SK-N-SH (cell line): ENCODE measurements around the gene PLCG2. TPM values are rescaled to one million over a fixed set of nuclear protein-coding genes. Genes with fewer than 3 reads are reported as not detected.
"Not testable (repeated sequence)": the region's sequence is repeated elsewhere in the genome, so short reads cannot be mapped to it uniquely, and the experiment has no call there.

Experiments used
- CTCF ChIA-PET: fragments of 300-600, 350-600 bp; formaldehyde crosslinking; extraction: SDS; loops from one replicate; lab custom pipeline; 2021; lab: Yijun Ruan, JAX
- POLR2A ChIA-PET: fragments of 350-600 bp; sonication (Branson Sonifier 250); formaldehyde crosslinking; extraction: SDS; loops from one replicate; lab custom pipeline; 2020; ENCODE audit warnings: antibody characterized with exemption, inconsistent platforms; lab: Yijun Ruan, JAX
- DNase-seq: peaks from one replicate; pipeline ENCODE4 v3.0.0; 2012
- H2AFZ ChIP-seq: fragments of 200-600 bp; sonication (generic); 2 replicates; pipeline ENCODE4 v1.8.1; 2016; ENCODE audit warnings: antibody characterized with exemption, mild to moderate bottlenecking, low read depth
- H3F3A ChIP-seq: fragments of 200-600 bp; sonication (generic); replicated peaks from 2 replicates; pipeline ENCODE3; 2016; ENCODE audit warnings: antibody characterized with exemption, mild to moderate bottlenecking; ENCODE audit not compliant: insufficient read depth
- H3K27ac ChIP-seq, 2 experiments: fragments of 200-500 bp in 1 of 2; fragments of 200-600 bp in 1 of 2; sonication (Bioruptor generic) in 1 of 2; sonication (generic), shearing (Covaris generic) in 1 of 2; 2 replicates each; pipeline versions ENCODE4 v1.5.1 to v1.6.1; 2014 to 2016; ENCODE audit warnings: low read depth in 2 of 2, inconsistent platforms in 1 of 2, low read length in 1 of 2, mild to moderate bottlenecking in 1 of 2, mixed read lengths in 1 of 2
- H3K27me3 ChIP-seq: fragments of 200-600 bp; sonication (generic), shearing (Covaris generic); 2 replicates; pipeline ENCODE4 v1.6.1; 2016; ENCODE audit warnings: mixed run types; ENCODE audit not compliant: insufficient read depth
- H3K36me3 ChIP-seq, 2 experiments: fragments of 200-500 bp in 1 of 2; fragments of 200-600 bp in 1 of 2; sonication (Bioruptor generic) in 1 of 2; sonication (generic) in 1 of 2; replicated peaks in 1 of 2; 2 replicates each; pipeline versions ENCODE3 to v1.5.1; 2014 to 2016; ENCODE audit warnings: low read length in 1 of 2, mild to moderate bottlenecking in 1 of 2; ENCODE audit not compliant: insufficient read depth in 2 of 2, control insufficient read depth in 1 of 2
- H3K4me1 ChIP-seq, 2 experiments: fragments of 200-500 bp in 1 of 2; fragments of 200-600 bp in 1 of 2; sonication (Bioruptor generic) in 1 of 2; sonication (generic), shearing (Covaris generic) in 1 of 2; 2 replicates each; pipeline versions ENCODE4 v1.5.1 to v1.6.1; 2014 to 2016; ENCODE audit warnings: low read depth in 1 of 2, low read length in 1 of 2, mixed run types in 1 of 2; ENCODE audit not compliant: insufficient read depth in 2 of 2, control insufficient read depth in 1 of 2
- H3K4me2 ChIP-seq: fragments of 200-600 bp; sonication (generic), shearing (Covaris generic); 2 replicates; pipeline ENCODE4 v1.6.1; 2017; ENCODE audit warnings: mixed run types
- H3K4me3 ChIP-seq, 2 experiments: fragments of 200-500 bp in 1 of 2; fragments of 200-600 bp in 1 of 2; sonication (Bioruptor generic) in 1 of 2; sonication (generic), shearing (Covaris generic) in 1 of 2; 2 replicates each; pipeline versions ENCODE4 v1.5.1 to v1.8.1; 2014 to 2016; ENCODE audit warnings: low read depth in 2 of 2, inconsistent platforms in 1 of 2, low read length in 1 of 2, mild to moderate bottlenecking in 1 of 2, mixed read lengths in 1 of 2, moderate library complexity in 1 of 2
- H3K79me2 ChIP-seq: fragments of 200-600 bp; sonication (generic); 2 replicates; pipeline ENCODE4 v1.8.1; 2017; ENCODE audit warnings: mild to moderate bottlenecking; ENCODE audit not compliant: insufficient read depth
- H3K9ac ChIP-seq: fragments of 200-600 bp; sonication (generic); 2 replicates; pipeline ENCODE4 v1.6.1; 2017; ENCODE audit warnings: mixed run types
- H3K9me2 ChIP-seq: fragments of 200-600 bp; sonication (generic); 2 replicates; pipeline ENCODE4 v1.6.1; 2017; ENCODE audit warnings: mixed run types
- H3K9me3 ChIP-seq: fragments of 200-600 bp; sonication (generic); 2 replicates; pipeline ENCODE4 v1.6.1; 2017; ENCODE audit warnings: mixed run types, mild to moderate bottlenecking, moderate library complexity
- H4K20me1 ChIP-seq: fragments of 200-600 bp; sonication (generic); 2 replicates; pipeline ENCODE4 v1.6.1; 2017; ENCODE audit warnings: mild to moderate bottlenecking, mixed run types; ENCODE audit not compliant: insufficient read depth
- ELF1 ChIP-seq: IDR thresholded peaks from 2 replicates; pipeline ENCODE4 v1.4.0; 2012
- EP300 ChIP-seq, 2 experiments: IDR thresholded peaks; 2 replicates each; pipeline versions ENCODE4 v1.4.0 to v1.6.1; 2012; ENCODE audit warnings: borderline replicate concordance in 1 of 2, low read depth in 1 of 2, low read length in 1 of 2
- FOSL2 ChIP-seq: IDR thresholded peaks from 2 replicates; pipeline ENCODE4 v1.4.0; 2012; ENCODE audit warnings: low read depth, mild to moderate bottlenecking, moderate library complexity, borderline replicate concordance
- RXRA ChIP-seq: IDR thresholded peaks from 2 replicates; pipeline ENCODE4 v1.4.0; 2012; ENCODE audit warnings: low read depth, mild to moderate bottlenecking, borderline replicate concordance
- SMC3 ChIP-seq: IDR thresholded peaks from 2 replicates; pipeline ENCODE4 v1.6.1; 2012; ENCODE audit warnings: low read depth, low read length, improper control_type of control experiment
- TAF1 ChIP-seq: IDR thresholded peaks from 2 replicates; pipeline ENCODE4 v1.6.1; 2012; ENCODE audit warnings: low read depth, mild to moderate bottlenecking, low read length, moderate library complexity, borderline replicate concordance
- WGBS: methylation state at CpG from one replicate; pipeline ENCODE4 v1.1.6; 2017; ENCODE audit warnings: low lambda C conversion rate; 5-methylcytosine and 5-hydroxymethylcytosine counted together
- polyA plus RNA-seq, 3 experiments: library from polyadenylated mRNA; depleted of rRNA; stranded (reverse); fragments of >200 nt; gene quantifications; 2 replicates each; pipeline ENCODE4 v1.2.3, GENCODE V29; 2012
- TF ChIP-seq, protein P1 (sequence below): IDR thresholded peaks from 2 replicates; pipeline ENCODE4; 2012
- TF ChIP-seq, protein P2 (sequence below): IDR thresholded peaks from 2 replicates; pipeline ENCODE4 v1.6.1; 2012; ENCODE audit warnings: mild to moderate bottlenecking, low read depth, low read length, moderate library complexity

Gene PLCG2
- polyA plus RNA-seq, 1 of the 3 experiments (the other 2 are of a cell fraction), result 0.23 TPM

DNA sequence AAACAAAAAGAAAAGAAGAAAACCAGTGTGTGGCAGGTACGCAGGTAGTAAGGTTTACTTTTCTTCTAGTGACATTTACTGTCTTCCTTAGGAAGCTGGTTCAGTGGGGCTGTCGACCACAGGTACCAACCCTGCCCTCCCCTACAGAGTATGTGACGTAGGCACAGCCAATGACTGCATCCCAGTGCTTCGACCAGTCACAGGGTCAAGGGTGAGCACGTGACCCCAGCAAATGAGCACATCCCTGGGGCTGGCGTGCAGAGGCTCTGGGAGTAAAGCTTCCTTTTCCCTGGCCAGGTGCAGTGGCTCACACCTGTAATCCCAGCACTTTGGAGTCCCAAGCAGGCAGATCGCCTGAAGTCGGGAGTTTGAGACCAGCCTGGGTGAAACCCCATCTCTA is 38.9 kb upstream of the PLCG2 start:
- Histone ChIP-seq H3K4me2 (no peak overlapping the region), H3K36me3 (no peaks in the 10 kb centered on the region), H3K27me3 (no peaks in the 10 kb centered on the region; the same call in 1 of the 2 replicates), H3K27ac (no peak overlapping the region), H3F3A (no peaks in the 10 kb centered on the region), H3K9me3 (no peaks in the 10 kb centered on the region), H3K4me3 (no peak overlapping the region), H3K4me1 (peaks cover 0 to 4% of the 10 kb centered on the region in 2 experiments; a peak in 1 of 4 replicates), H4K20me1 (no peaks in the 10 kb centered on the region), H3K9me2 (no peaks in the 10 kb centered on the region), H3K9ac (no peak overlapping the region), H3K79me2 (no peaks in the 10 kb centered on the region), H2AFZ (no peak overlapping the region)
- ChIA-PET CTCF (interaction anchor here (0.6 to 6.3 kb wide), 4 partner anchors 9 to 736 kb away, joined by 3 to 51 read pairs (median 10); no protein-coding TSS in a partner anchor), POLR2A (no interaction called here)
- whole genome bisulfite sequencing, result 78% methylated on average over 6 of the region's 8 CpGs
- no peak for DNase-seq
- no peak for TF ChIP-seq EP300 (IDR thresholded peaks at IDR 0.05; ENCODE audit: borderline replicate concordance in 1 of 2, low read depth in 1 of 2, low read length in 1 of 2)
- TF ChIP-seq, protein P1, sequence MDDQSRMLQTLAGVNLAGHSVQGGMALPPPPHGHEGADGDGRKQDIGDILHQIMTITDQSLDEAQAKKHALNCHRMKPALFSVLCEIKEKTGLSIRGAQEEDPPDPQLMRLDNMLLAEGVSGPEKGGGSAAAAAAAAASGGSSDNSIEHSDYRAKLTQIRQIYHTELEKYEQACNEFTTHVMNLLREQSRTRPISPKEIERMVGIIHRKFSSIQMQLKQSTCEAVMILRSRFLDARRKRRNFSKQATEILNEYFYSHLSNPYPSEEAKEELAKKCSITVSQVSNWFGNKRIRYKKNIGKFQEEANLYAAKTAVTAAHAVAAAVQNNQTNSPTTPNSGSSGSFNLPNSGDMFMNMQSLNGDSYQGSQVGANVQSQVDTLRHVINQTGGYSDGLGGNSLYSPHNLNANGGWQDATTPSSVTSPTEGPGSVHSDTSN, result no peak
- TF ChIP-seq FOSL2, result no peak
- TF ChIP-seq TAF1, result no peak
- TF ChIP-seq, protein P2, sequence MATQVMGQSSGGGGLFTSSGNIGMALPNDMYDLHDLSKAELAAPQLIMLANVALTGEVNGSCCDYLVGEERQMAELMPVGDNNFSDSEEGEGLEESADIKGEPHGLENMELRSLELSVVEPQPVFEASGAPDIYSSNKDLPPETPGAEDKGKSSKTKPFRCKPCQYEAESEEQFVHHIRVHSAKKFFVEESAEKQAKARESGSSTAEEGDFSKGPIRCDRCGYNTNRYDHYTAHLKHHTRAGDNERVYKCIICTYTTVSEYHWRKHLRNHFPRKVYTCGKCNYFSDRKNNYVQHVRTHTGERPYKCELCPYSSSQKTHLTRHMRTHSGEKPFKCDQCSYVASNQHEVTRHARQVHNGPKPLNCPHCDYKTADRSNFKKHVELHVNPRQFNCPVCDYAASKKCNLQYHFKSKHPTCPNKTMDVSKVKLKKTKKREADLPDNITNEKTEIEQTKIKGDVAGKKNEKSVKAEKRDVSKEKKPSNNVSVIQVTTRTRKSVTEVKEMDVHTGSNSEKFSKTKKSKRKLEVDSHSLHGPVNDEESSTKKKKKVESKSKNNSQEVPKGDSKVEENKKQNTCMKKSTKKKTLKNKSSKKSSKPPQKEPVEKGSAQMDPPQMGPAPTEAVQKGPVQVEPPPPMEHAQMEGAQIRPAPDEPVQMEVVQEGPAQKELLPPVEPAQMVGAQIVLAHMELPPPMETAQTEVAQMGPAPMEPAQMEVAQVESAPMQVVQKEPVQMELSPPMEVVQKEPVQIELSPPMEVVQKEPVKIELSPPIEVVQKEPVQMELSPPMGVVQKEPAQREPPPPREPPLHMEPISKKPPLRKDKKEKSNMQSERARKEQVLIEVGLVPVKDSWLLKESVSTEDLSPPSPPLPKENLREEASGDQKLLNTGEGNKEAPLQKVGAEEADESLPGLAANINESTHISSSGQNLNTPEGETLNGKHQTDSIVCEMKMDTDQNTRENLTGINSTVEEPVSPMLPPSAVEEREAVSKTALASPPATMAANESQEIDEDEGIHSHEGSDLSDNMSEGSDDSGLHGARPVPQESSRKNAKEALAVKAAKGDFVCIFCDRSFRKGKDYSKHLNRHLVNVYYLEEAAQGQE, result no peak
- TF ChIP-seq SMC3, result no peak
- no peak for TF ChIP-seq ELF1
- TF ChIP-seq RXRA, result no peak

DNA sequence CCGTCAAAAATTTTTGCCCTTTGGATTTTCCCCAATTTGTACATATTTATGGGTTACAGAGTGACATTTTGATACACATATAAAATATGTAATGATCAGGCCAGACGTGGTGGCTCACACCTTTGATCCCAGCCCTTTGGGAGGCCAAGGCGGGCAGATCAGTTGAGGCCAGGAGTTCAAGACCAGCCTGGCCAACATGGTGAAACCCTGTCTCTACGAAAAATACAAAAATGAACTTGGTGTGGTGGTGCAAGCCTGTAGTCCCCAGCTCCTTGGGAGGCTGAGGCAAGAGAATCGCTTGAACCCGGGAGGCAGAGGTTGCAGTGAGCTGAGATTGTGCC is 37.7 kb upstream of the PLCG2 start:
- H2AFZ ChIP-seq, H3K27me3 ChIP-seq, H3K4me2 ChIP-seq, H3K27ac ChIP-seq, POLR2A ChIA-PET, DNase-seq, H3K9ac ChIP-seq, H3K79me2 ChIP-seq, H3K4me3 ChIP-seq, H4K20me1 ChIP-seq, H3K4me1 ChIP-seq, H3K9me2 ChIP-seq, H3F3A ChIP-seq, H3K36me3 ChIP-seq, H3K9me3 ChIP-seq: not testable (repeated sequence)
- WGBS, result 67% methylated on average over 6 of the region's 6 CpGs
- CTCF ChIA-PET, result interaction anchor here (1.0 to 6.3 kb wide), 2 partner anchors 10 to 375 kb away, joined by 3 to 51 read pairs; no protein-coding TSS in a partner anchor
